NCI-H524 treated with DMSO at 0.1 percent for 48 hours (cell line): Measurements from ENCODE around the gene KCNMA1.

Experiments
- DNase-seq: peaks from one replicate; lab custom pipeline; 2025; lab: John Stamatoyannopoulos, UW

The KCNMA1 gene

GRCh38 chr10:77507291-77507880, 130.2 kb downstream of the KCNMA1 start:
- no peak for DNase-seq

DNA sequence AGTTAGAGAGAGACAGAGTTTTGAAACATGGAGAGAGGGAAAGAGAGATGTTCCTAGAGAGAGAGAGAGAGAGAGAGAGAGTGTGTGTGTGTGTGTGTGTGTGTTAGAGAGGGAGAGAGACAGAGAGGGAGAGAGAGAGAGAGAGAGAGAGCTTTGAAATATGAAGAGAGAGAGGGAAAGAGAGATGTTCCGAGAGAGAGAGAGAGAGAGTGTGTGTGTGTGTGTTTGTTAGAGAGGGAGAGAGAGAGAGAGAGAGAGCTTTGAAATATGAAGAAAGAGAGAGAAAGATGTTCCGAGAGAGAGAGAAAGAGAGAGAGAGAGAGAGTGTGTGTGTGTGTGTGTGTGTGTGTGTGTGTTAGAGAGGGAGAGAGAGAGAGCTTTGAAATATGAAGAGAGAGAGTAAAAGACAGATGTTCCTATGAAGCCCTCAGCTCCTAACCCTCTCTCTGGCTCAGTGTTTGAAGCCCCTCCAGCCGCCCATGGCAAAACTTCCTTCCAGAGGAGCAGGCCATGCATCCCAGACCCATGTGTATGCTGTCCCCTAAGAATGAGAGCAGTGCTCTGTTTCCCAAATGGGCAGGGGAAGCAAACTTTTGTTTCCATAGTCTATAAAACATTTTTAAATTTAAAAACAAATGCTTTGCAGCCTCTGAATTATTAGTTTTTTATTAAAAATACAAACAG, 130.9 kb downstream of the KCNMA1 start:
- DNase-seq = no peak

GRCh38 chr10:77505431-77506334, 131.9 kb downstream of the KCNMA1 start:
- no peak for DNase-seq

DNA sequence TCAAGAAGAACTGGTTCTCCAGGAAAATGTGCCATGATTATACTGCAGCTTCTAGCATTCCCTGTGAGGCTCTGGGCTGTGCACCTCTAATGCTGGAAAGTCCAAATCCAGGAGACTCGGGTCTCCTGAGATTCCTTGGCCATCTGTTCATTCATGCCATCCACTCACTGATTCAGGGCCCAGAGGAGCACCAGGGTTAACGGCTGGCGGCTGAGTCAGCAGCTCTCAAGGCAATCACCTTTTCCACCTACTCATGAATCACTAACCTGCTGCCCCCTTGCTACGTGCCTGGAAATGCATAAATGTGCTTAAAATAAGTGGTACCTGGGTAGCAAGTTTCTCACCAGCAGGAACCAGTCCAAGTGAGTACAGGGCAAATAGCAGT, 132.7 kb downstream of the KCNMA1 start:
- peak; percentile 9 for DNase-seq

DNA sequence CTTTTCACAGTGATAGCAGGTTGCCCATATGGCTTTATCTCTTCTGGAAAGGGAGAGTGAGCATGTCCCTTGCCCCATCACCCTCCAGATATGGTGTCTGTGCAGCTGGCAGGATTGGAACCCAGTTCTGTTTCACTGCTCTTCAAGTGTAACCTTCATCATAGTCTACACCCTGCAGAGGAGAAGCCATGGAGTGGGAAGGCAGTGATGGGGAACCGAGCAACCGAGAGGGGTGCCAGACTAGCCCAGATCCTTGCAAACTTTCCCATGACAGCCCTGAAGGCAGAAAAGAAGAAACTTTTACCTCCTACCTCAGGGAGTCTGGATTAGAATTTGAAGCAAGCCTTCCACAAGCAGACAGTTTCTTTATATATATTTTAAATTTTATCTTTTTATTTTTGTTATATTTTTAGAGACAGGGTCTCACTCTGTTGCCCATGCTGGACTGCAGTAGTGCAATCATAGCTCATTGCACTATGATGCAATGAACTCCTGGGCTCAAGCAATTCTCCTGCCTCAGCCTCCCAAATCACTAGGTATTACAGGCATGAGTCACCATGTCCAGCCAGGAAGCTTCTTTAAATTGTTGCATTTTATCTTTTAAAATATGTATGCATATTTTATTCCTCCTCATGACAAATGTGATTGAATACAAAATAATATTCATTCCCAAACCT, 133.3 kb downstream of the KCNMA1 start:
- no peak for DNase-seq

- DNase-seq = no peak
Observed at GRCh38 chr10:77501846-77502261, 135.8 kb downstream of the KCNMA1 start.

DNA sequence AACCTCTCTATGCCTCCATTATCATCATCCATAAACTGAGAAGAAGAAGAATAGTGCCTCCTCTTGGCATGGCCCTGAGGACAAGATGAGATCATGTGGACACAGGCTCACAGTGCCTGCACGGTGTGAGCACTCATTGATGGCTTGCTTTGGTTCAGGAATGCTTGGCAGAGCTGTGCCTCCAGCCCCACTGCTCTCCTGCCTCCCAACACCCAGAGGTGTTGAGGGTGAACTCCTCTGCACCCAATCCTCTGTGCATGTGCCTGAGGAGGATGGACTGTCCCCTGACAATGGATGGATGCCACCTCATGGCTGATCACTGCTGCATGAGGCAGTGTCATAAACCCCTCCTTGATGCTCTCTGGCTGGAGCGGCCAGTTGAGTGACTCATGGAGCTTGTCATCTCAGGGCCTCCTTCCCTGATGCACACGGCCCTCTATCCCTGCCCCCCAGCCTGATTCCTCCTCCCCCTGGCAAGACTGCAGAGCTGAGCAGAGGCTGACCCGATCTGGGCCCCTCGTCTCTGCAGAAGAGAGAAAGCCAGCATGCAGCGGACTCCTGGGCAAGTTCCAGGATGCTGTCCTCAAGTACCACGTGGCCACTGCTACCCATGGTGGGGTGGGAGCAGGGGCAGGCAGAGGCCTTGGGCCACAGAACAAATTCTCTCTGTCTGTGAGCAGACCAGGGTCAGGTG, 136.3 kb downstream of the KCNMA1 start:
- DNase-seq = no peak

GRCh38 chr10:77500754-77501151, 136.9 kb downstream of the KCNMA1 start:
- DNase-seq = no peak

DNA sequence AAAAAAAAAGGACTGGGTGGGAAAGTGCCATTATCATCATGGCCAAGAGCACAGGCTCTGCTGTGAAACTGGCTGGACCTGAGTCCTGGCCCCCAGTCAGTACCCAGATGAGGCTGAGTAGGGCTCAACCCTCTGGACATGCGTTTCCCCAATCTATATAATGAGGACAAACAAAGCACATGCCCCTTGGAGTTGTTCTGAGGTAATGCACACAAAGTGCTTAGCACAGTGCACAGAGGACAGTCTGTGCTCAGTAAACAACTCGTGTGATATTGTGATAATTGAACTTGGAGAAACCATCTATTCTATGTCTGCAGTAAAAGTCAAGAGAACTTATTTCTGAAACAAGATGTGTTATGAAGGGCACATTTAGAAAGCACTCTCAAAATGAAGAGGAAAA, 138.8 kb downstream of the KCNMA1 start:
- DNase-seq = no peak

GRCh38 chr10:77498210-77498609, 139.4 kb downstream of the KCNMA1 start:
- no peak for DNase-seq

DNA sequence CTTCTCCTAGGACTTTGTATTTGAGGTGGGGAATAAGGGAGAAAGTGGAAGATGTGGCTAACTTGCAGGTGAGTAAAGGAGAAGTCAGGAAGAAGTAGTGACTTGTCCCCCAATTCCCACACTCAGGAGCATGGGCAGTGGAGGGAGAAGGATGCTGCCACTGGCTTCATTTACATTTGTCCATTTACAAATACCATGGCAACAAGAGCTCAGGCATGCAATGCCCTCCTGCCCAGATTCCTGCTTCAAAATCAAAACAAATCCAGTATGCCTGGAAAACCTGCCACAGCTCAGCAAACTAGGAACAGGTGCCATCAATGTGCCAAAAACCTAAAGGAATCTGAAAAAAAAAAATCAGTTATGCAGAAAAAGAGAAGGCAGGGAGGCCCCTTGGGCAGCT, 139.9 kb downstream of the KCNMA1 start:
- DNase-seq = no peak

- no peak for DNase-seq
Observed at GRCh38 chr10:77496941-77497420, 140.6 kb downstream of the KCNMA1 start.

DNA sequence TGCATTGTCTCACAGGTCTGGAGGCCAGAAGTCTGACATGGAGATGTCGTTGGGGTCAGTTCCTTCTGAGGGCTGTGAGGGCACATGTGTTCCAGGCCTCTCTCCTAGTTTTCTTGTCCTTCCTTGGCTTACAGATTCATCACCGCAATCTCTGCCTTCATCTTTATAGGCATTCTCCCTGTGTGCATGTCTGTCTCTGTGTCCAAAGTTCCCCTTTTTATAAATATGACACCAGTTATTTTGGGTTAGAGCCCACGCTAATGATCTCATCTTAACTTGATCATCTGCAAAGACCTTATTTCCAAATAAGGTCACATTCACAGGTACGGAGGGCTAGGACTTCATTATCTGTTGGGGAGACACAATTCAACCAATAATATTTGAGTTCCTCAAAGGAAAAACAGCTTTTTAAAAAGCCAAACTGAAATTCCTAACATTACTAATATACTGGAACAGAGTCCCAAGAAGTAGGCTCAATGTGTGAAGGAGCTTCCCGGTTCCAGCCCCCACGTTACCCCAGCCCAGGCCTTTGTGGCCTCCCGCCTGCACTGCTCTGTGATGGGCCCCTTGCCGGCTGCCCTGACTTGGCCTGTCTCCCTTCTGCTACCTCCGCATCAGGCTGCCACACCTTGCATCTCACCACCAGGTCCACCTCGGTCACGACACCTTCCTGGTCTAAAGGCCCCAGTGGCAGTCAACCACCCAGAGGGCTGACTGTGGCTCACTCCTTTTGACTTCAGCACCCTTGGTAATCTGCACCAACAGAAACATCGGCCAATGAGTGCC, 142.7 kb downstream of the KCNMA1 start:
- DNase-seq = no peak

- no peak for DNase-seq
Observed at GRCh38 chr10:77494327-77494726, 143.3 kb downstream of the KCNMA1 start.

- DNase-seq = no peak
Observed at GRCh38 chr10:77493851-77494261, 143.8 kb downstream of the KCNMA1 start.

- no peak for DNase-seq
Observed at GRCh38 chr10:77493239-77493806, 144.3 kb downstream of the KCNMA1 start.

DNA sequence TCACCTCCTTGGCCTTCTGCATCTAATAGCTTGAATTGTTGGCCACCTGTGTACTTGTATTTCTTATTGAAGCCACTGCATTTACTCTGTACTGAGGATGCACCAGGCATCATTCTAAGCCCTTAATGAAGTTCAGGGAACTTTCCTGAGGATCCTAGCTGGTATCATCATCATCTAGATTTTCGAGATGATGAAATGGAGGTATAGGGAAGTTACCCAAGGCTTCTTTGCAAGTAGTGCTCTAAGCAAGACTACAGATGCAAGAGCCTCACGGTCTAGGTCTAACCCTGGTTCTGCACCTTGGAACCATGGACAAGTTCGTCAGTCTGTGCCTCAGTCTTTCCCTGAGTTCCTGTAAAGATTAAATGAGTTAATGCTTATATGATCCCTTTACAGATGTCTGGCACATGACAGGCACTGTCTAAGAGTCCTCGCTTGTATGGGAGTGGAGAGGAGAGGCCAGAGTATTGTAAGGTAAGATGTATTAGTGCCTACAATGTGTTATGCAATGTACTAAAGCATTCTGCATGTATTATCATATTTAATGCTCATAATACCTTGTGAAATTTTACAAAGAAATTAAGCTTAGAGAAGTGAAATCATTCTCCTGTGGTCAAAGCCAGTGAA, 145.1 kb downstream of the KCNMA1 start:
- DNase-seq = no peak

- no peak for DNase-seq
Observed at GRCh38 chr10:77490534-77491314, 146.9 kb downstream of the KCNMA1 start.

GRCh38 chr10:77486517-77486916, 151.1 kb downstream of the KCNMA1 start:
- DNase-seq = no peak
